IMR-90 (cell line): Measurements from ENCODE around the gene ATXN1. TPM values are rescaled to one million over a fixed set of nuclear protein-coding genes. Genes with fewer than 3 reads are reported as not detected.

Experiments used
- ATAC-seq: fragments of 200-7000 bp; cut with Tn5 transposase; 2 replicates; pipeline ENCODE4 v1.9.1; 2020; ENCODE audit warnings: low read depth, mild to moderate bottlenecking, moderate library complexity
- BruUV-seq: library from RNA; stranded (reverse); fragments of 400-500 nt; replicated peaks from 2 replicates; lab custom pipeline; 2021; lab: Mats Ljungman, UMichigan
- CTCF ChIA-PET: fragments of 300-600 bp; formaldehyde crosslinking; extraction: SDS; loops from one replicate; lab custom pipeline; 2021; ENCODE audit warnings: antibody characterized with exemption; lab: Yijun Ruan, JAX
- POLR2A ChIA-PET: fragments of 300-600 bp; sonication (Branson Sonifier 250); formaldehyde crosslinking; loops from one replicate; lab custom pipeline; 2022; ENCODE audit warnings: antibody characterized with exemption; ENCODE audit not compliant: unreplicated experiment; lab: Charles Lee
- DNase-seq: peaks from one replicate; pipeline ENCODE4 v3.0.0; 2013
- H2AFZ ChIP-seq: replicated peaks from 2 replicates; pipeline ENCODE3; 2013; ENCODE audit warnings: low read length, mild to moderate bottlenecking; ENCODE audit not compliant: poor library complexity
- H2AK5ac ChIP-seq: 2 replicates; pipeline ENCODE4 v1.6.1; 2013; ENCODE audit warnings: low read depth, low read length, inconsistent platforms
- H2AK9ac ChIP-seq: replicated peaks from 2 replicates; pipeline ENCODE3; 2013; ENCODE audit warnings: mild to moderate bottlenecking, low read depth, low read length, moderate library complexity; ENCODE audit not compliant: poor library complexity
- H2BK120ac ChIP-seq: 2 replicates; pipeline ENCODE4 v1.6.1; 2013; ENCODE audit warnings: low read depth, low read length, inconsistent platforms
- H2BK15ac ChIP-seq: 3 replicates; pipeline ENCODE4 v1.6.1; 2013; ENCODE audit warnings: low read depth, low read length, inconsistent platforms
- H2BK20ac ChIP-seq: 2 replicates; pipeline ENCODE4 v1.6.1; 2013; ENCODE audit warnings: low read depth, mild to moderate bottlenecking, inconsistent platforms, low read length, moderate library complexity
- H2BK5ac ChIP-seq: 2 replicates; pipeline ENCODE4 v1.6.1; 2013; ENCODE audit warnings: mild to moderate bottlenecking, low read depth, low read length, inconsistent platforms; ENCODE audit not compliant: poor library complexity, severe bottlenecking
- H3K14ac ChIP-seq: replicated peaks from 2 replicates; pipeline ENCODE4 v1.6.1; 2013; ENCODE audit warnings: low read depth, low read length, inconsistent platforms
- H3K18ac ChIP-seq: 2 replicates; pipeline ENCODE4 v1.6.1; 2013; ENCODE audit warnings: low read depth, low read length, control low read depth
- H3K23ac ChIP-seq: 2 replicates; pipeline ENCODE4 v1.6.1; 2013; ENCODE audit warnings: low read depth, low read length, inconsistent platforms
- H3K27ac ChIP-seq: 2 replicates; pipeline ENCODE4 v1.5.1; 2013; ENCODE audit warnings: mild to moderate bottlenecking, control low read depth, low read length; ENCODE audit not compliant: insufficient read depth
- H3K27me3 ChIP-seq: 2 replicates; pipeline ENCODE4 v1.6.1; 2013; ENCODE audit warnings: low read length; ENCODE audit not compliant: control insufficient read depth, insufficient read depth
- H3K36me3 ChIP-seq: 2 replicates; pipeline ENCODE4 v1.6.1; 2013; ENCODE audit warnings: low read length, mixed read lengths; ENCODE audit not compliant: control insufficient read depth, insufficient read depth
- H3K4ac ChIP-seq: 2 replicates; pipeline ENCODE4 v1.6.1; 2013; ENCODE audit warnings: low read depth, low read length, inconsistent platforms
- H3K4me1 ChIP-seq: 2 replicates; pipeline ENCODE4 v1.6.1; 2013; ENCODE audit warnings: low read length, mixed read lengths; ENCODE audit not compliant: control insufficient read depth, insufficient read depth
- H3K4me2 ChIP-seq: 2 replicates; pipeline ENCODE4 v1.6.1; 2013; ENCODE audit warnings: low read depth, mild to moderate bottlenecking, control low read depth, low read length, moderate library complexity
- H3K4me3 ChIP-seq: 2 replicates; pipeline ENCODE4 v1.5.1; 2013; ENCODE audit warnings: low read depth, mild to moderate bottlenecking, control low read depth, low read length, moderate library complexity; ENCODE audit not compliant: insufficient read depth
- H3K56ac ChIP-seq: 2 replicates; pipeline ENCODE4 v1.6.1; 2013; ENCODE audit warnings: low read length, inconsistent platforms; ENCODE audit not compliant: insufficient read depth; ENCODE audit errors: extremely low read depth
- H3K79me1 ChIP-seq, 2 experiments: 2 replicates each; pipeline ENCODE4 v1.6.1; 2013; ENCODE audit warnings: low read length in 2 of 2, inconsistent platforms in 1 of 2, low read depth in 1 of 2
- H3K9ac ChIP-seq: 2 replicates; pipeline ENCODE4 v1.6.1; 2013; ENCODE audit warnings: low read depth, low read length, control low read depth
- H3K9me1 ChIP-seq: 2 replicates; pipeline ENCODE4 v1.6.1; 2013; ENCODE audit warnings: low read length, inconsistent platforms; ENCODE audit not compliant: insufficient read depth
- H3K9me3 ChIP-seq: 2 replicates; pipeline ENCODE4 v1.6.1; 2013; ENCODE audit warnings: low read length; ENCODE audit not compliant: control insufficient read depth, insufficient read depth
- H4K20me1 ChIP-seq: 2 replicates; pipeline ENCODE4 v1.6.1; 2013; ENCODE audit warnings: low read length, inconsistent platforms; ENCODE audit not compliant: insufficient read depth
- H4K5ac ChIP-seq: 2 replicates; pipeline ENCODE4 v1.6.1; 2013; ENCODE audit warnings: mild to moderate bottlenecking, low read depth, low read length, control low read depth
- H4K8ac ChIP-seq, 2 experiments: 2 replicates each; pipeline ENCODE4 v1.6.1; 2013; ENCODE audit warnings: low read depth in 2 of 2, low read length in 2 of 2, control low read depth in 1 of 2, inconsistent platforms in 1 of 2
- H4K91ac ChIP-seq: 2 replicates; pipeline ENCODE4 v1.6.1; 2013; ENCODE audit warnings: low read depth, low read length, inconsistent platforms; ENCODE audit not compliant: insufficient read depth
- CHD1 ChIP-seq: IDR thresholded peaks from 2 replicates; pipeline ENCODE4 v1.6.1; 2012; ENCODE audit warnings: low read depth, low read length, improper control_type of control experiment
- POLR2A ChIP-seq: IDR thresholded peaks from 2 replicates; pipeline ENCODE4 v1.6.1; 2012; ENCODE audit warnings: mild to moderate bottlenecking, low read depth, low read length
- RFX5 ChIP-seq: IDR thresholded peaks from 2 replicates; pipeline ENCODE4 v1.8.0; 2012; ENCODE audit warnings: low read depth, mild to moderate bottlenecking, low read length, moderate library complexity
- USF2 ChIP-seq: fragments of 150-350 bp; IDR thresholded peaks from 2 replicates; pipeline ENCODE4 v1.6.1; 2017; ENCODE audit warnings: mild to moderate bottlenecking, antibody characterized with exemption, low read length, low read depth
- WGBS, 2 experiments: methylation state at CpG; one replicate each; pipeline versions ENCODE4 v1.1.5 to v1.1.7; 2013; ENCODE audit warnings: missing lambda C conversion rate in 2 of 2; ENCODE audit not compliant: insufficient read length in 1 of 2; ENCODE audit errors: extremely low coverage in 2 of 2; 5-methylcytosine and 5-hydroxymethylcytosine counted together
- dilution Hi-C: fragments of 300-500 bp; cut with HindIII; formaldehyde crosslinking; loops from one replicate; pipeline ENCODE4 v1.14.3; 2018; ENCODE audit warnings: low sequenced_read_pairs; ENCODE audit not compliant: unreplicated experiment
- in situ Hi-C: fragments of 300-500 bp; cut with MboI; formaldehyde crosslinking; loops from 3 replicates; pipeline ENCODE4 v1.14.3; 2019; ENCODE audit warnings: low sequenced_read_pairs, inconsistent platforms, mixed read lengths
- intact Hi-C: fragments of 100-400 bp; cut with micrococcal nuclease; formaldehyde crosslinking; loops from 2 replicates; pipeline ENCODE4 v1.10.0; 2022
- polyA plus RNA-seq, 3 experiments: library from polyadenylated mRNA; depleted of rRNA; stranded (reverse); fragments of >200 nt; gene quantifications; 2 replicates each; pipeline ENCODE4 v1.2.3, GENCODE V29; 2012; ENCODE audit warnings: low replicate concordance in 1 of 3
- total RNA-seq: library from RNA; depleted of rRNA; stranded (reverse); fragments of >200 nt; gene quantifications from 2 replicates; pipeline ENCODE4 v1.2.3, GENCODE V29; 2012
- TF ChIP-seq, protein P1 (sequence below): conservative IDR thresholded peaks from 2 replicates; pipeline ENCODE4 v1.5.1; 2012; ENCODE audit warnings: mild to moderate bottlenecking, low read depth, low read length, improper control_type of control experiment

The ATXN1 gene
- total and polyA plus RNA-seq, 2 of the 4 experiments (the other 2 are of a cell fraction), result 7.3 to 11.1 TPM

DNA sequence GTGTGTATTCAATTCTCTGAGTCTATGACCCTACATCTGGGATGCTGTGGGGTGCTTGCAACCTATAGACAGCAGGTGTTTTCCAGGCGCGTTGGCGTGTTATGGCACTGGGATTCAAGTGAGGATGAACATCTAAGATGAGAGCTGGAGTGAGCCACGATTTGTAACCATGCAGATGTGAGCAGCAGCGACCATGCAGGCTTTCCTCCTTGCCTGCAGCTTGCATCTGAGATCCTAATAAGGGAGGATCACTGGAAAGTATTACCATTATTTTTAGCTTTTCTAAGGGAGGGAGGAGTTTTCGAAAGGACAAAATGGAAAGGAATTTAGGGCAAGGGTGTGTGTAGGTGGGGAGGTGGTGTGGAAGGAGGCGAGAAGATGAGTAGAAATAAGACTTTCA lies 216.7 kb downstream of the ATXN1 start:
- no peak overlapping the region for H3K4me3 ChIP-seq
- H4K91ac ChIP-seq, result no peak overlapping the region
- intact Hi-C loops (no loop called here), dilution Hi-C loops (no loop called here), in situ Hi-C loops (no loop called here)
- H3K18ac ChIP-seq, result no peak overlapping the region
- no peak overlapping the region for H2BK120ac ChIP-seq
- no peak overlapping the region for H3K14ac ChIP-seq
- POLR2A ChIA-PET, result no interaction called here
- TF ChIP-seq USF2 (no peak), CHD1 (no peak), RFX5 (no peak), POLR2A (no peak)
- TF ChIP-seq, protein P1, sequence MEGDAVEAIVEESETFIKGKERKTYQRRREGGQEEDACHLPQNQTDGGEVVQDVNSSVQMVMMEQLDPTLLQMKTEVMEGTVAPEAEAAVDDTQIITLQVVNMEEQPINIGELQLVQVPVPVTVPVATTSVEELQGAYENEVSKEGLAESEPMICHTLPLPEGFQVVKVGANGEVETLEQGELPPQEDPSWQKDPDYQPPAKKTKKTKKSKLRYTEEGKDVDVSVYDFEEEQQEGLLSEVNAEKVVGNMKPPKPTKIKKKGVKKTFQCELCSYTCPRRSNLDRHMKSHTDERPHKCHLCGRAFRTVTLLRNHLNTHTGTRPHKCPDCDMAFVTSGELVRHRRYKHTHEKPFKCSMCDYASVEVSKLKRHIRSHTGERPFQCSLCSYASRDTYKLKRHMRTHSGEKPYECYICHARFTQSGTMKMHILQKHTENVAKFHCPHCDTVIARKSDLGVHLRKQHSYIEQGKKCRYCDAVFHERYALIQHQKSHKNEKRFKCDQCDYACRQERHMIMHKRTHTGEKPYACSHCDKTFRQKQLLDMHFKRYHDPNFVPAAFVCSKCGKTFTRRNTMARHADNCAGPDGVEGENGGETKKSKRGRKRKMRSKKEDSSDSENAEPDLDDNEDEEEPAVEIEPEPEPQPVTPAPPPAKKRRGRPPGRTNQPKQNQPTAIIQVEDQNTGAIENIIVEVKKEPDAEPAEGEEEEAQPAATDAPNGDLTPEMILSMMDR, result no peak
- H4K5ac ChIP-seq, result no peak overlapping the region
- H3K9me1 ChIP-seq, result peaks cover 4% of the 10 kb centered on the region; the same call in 1 of the 2 replicates
- ATAC-seq, result no peak
- no peaks in the 10 kb centered on the region for H3K27me3 ChIP-seq
- H3K9me3 ChIP-seq, result no peaks in the 10 kb centered on the region
- no TSS peak for BruUV-seq
- H4K20me1 ChIP-seq, result peaks cover 4% of the 10 kb centered on the region; the same call in 1 of the 2 replicates
- DNase-seq, result no peak
- H3K4me2 ChIP-seq, result no peak overlapping the region
- H3K4ac ChIP-seq, result no peak overlapping the region
- no peak overlapping the region for H2BK5ac ChIP-seq
- 100% methylated on average over 1 of the region's 7 CpGs; no CpG with 5 or more reads in 1 of the 2 experiments for WGBS, 2 experiments
- no peak overlapping the region for H2AK5ac ChIP-seq
- no peak overlapping the region for H3K23ac ChIP-seq
- H2AFZ ChIP-seq, result peak overlapping the region; percentile 23
- no peak overlapping the region for H4K8ac ChIP-seq
- H3K4me1 ChIP-seq, result peaks cover 3% of the 10 kb centered on the region
- H3K79me1 ChIP-seq, result peaks cover 7 to 17% of the 10 kb centered on the region in 2 experiments; a peak in 3 of 4 replicates
- no peak overlapping the region for H2BK20ac ChIP-seq
- H3K36me3 ChIP-seq, result peaks cover 10% of the 10 kb centered on the region
- H2BK15ac ChIP-seq, result no peak overlapping the region
- CTCF ChIA-PET, result interaction anchor here (2.0 kb wide), 1 partner anchor 219 kb away, joined by 6 read pairs; no protein-coding TSS in a partner anchor
- no peak overlapping the region for H3K27ac ChIP-seq
- H3K56ac ChIP-seq, result no peak overlapping the region
- no peak overlapping the region for H3K9ac ChIP-seq
- H2AK9ac ChIP-seq, result no peak overlapping the region
